VCaP (cell line): Measurements from ENCODE around the gene TRAM2.
"Not testable (repeated sequence)": the region's sequence is repeated elsewhere in the genome, so short reads cannot be mapped to it uniquely, and the experiment has no call there.

Experiments
- H3K27ac ChIP-seq: fragments of 450-650 bp; 2 replicates; pipeline ENCODE4 v1.5.1; 2017
- CTCF ChIP-seq: fragments of 450-650 bp; conservative IDR thresholded peaks from 2 replicates; pipeline ENCODE4 v1.5.1; 2017; ENCODE audit warnings: mild to moderate bottlenecking, moderate library complexity

The TRAM2 gene

DNA sequence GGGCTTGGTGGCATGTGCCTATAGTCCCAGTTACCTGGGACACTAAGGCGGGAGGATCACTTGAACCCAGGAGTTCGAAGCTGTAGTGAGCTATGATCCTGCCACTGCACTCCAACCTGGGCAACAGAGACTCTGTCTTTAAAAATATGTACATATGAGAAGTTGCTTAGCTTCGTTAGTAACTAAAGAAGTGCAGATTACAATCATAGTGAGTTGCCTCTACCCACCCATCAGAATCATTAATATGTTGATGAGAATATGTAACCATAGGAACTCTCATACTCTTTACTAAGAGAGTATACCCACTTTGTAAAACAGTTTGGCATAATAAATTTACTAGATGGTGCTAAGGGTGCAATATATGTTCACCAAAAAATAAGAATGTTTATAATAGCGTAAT is 102.7 kb downstream of the TRAM2 start:
- TF ChIP-seq CTCF: no peak
- H3K27ac ChIP-seq: no peak overlapping the region

DNA sequence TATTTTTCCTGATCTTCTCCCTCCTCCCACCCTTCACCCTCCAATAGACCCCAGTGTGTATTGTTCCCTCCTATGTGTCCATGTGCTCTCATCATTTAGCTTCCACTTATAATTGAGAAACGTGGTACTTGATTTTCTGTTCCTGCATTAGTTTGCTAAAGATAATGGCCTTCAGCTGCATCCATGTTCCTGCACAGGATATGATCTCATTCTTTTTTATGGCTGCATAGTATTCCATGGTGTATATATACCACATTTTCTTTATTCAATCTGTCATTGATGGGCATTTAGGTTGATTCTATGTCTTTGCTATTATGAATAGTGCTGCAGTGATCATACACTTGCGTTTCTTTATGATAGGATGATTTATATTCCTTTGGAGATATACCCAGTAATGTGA is 115.7 kb downstream of the TRAM2 start:
- H3K27ac ChIP-seq: not testable (repeated sequence)

DNA sequence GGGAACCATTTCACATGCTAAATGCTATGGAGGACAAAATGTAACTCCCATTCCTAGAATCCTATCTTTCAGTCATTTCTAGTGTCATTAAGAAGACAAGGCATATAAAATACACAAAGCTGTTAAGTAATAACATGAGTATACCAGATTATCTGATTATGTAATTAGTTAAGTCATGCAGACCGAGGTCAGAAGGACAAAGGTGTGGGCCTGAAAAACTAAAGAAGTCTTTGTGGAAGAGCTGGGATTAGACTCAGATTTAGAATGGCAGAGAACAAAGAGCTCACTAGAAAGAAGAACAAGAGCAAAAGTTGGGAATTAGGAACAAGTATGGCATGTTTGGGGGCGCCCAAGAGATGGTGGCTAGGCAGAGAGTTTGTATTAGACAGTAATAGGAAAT is 119.8 kb downstream of the TRAM2 start:
- TF ChIP-seq CTCF: no peak
- H3K27ac ChIP-seq: no peak overlapping the region

GRCh38 chr6:52454556-52454955 is 122.3 kb downstream of the TRAM2 start:
- TF ChIP-seq CTCF: no peak
- no peak overlapping the region for H3K27ac ChIP-seq
